PC-9 (cell line): ENCODE data around the gene PTPRM. TPM values are rescaled to one million over a fixed set of nuclear protein-coding genes. Genes with fewer than 3 reads are reported as not detected.

Experiments used
- BruUV-seq: library from RNA; stranded (reverse); fragments of 400-500 nt; replicated peaks from 2 replicates; lab custom pipeline; 2021; lab: Mats Ljungman, UMichigan
- CTCF ChIA-PET: fragments of 300-600 bp; sonication (Branson Sonifier 250); formaldehyde crosslinking; loops from one replicate; lab custom pipeline; 2022; ENCODE audit warnings: antibody characterized with exemption; lab: Charles Lee
- POLR2A ChIA-PET: fragments of 300-600 bp; sonication (Branson Sonifier 250); formaldehyde crosslinking; loops from one replicate; lab custom pipeline; 2022; ENCODE audit warnings: antibody characterized with exemption; ENCODE audit not compliant: unreplicated experiment; lab: Charles Lee
- DNase-seq, 2 experiments: peaks; one replicate each; pipeline versions ENCODE4 v3.0.0 to v3.0.0-alpha.2; 2015 to 2022; ENCODE audit warnings: mixed read lengths in 1 of 2
- H2AFZ ChIP-seq: fragments of 200-600 bp; sonication (generic); 2 replicates; pipeline ENCODE4 v1.8.1; 2017; ENCODE audit warnings: antibody characterized with exemption
- H3F3A ChIP-seq: fragments of 200-600 bp; sonication (generic); 2 replicates; pipeline ENCODE4 v1.8.1; 2017; ENCODE audit warnings: antibody characterized with exemption, mild to moderate bottlenecking, low read depth; ENCODE audit not compliant: insufficient read depth
- H3K27ac ChIP-seq: fragments of 200-600 bp; sonication (generic); 2 replicates; pipeline ENCODE4 v1.6.1; 2016; ENCODE audit warnings: mixed run types
- H3K27me3 ChIP-seq: fragments of 200-600 bp; sonication (generic); 2 replicates; pipeline ENCODE4 v1.6.1; 2016; ENCODE audit warnings: low read depth, mixed run types; ENCODE audit not compliant: insufficient read depth
- H3K36me3 ChIP-seq: fragments of 200-600 bp; sonication (generic); 2 replicates; pipeline ENCODE4 v1.6.1; 2016; ENCODE audit warnings: low read depth, mixed run types
- H3K4me1 ChIP-seq: fragments of 200-600 bp; sonication (generic); replicated peaks from 2 replicates; pipeline ENCODE4 v1.6.1; 2016; ENCODE audit warnings: mixed run types; ENCODE audit not compliant: insufficient read depth
- H3K4me2 ChIP-seq: fragments of 200-600 bp; sonication (generic); 2 replicates; pipeline ENCODE4 v1.6.1; 2017; ENCODE audit warnings: mixed run types
- H3K4me3 ChIP-seq: fragments of 200-600 bp; sonication (generic); 2 replicates; pipeline ENCODE4 v1.6.1; 2016; ENCODE audit warnings: mixed run types
- H3K79me2 ChIP-seq: fragments of 200-600 bp; sonication (generic); 2 replicates; pipeline ENCODE4 v1.6.1; 2017; ENCODE audit warnings: low read depth, mixed run types
- H3K9me2 ChIP-seq: fragments of 200-600 bp; sonication (generic); 2 replicates; pipeline ENCODE4 v1.8.1; 2017; ENCODE audit warnings: mild to moderate bottlenecking; ENCODE audit not compliant: insufficient read depth
- H3K9me3 ChIP-seq: fragments of 200-600 bp; sonication (generic); 2 replicates; pipeline ENCODE4 v1.8.1; 2016; ENCODE audit warnings: low read depth; ENCODE audit not compliant: insufficient read depth
- H4K20me1 ChIP-seq: fragments of 200-600 bp; sonication (generic); 2 replicates; pipeline ENCODE4 v1.8.1; 2017; ENCODE audit not compliant: insufficient read depth
- EZH2 ChIP-seq: fragments of 200-600 bp; sonication (generic); IDR thresholded peaks from 2 replicates; pipeline ENCODE4 v1.8.0; 2017; ENCODE audit warnings: antibody characterized with exemption, low read depth
- intact Hi-C: fragments of 100-400 bp; cut with micrococcal nuclease; formaldehyde crosslinking; loops from one replicate; pipeline ENCODE4 v1.10.0; 2022; ENCODE audit not compliant: unreplicated experiment
- total RNA-seq: library from RNA; stranded (reverse); gene quantifications from 2 replicates; pipeline ENCODE4 v1.2.3, GENCODE V29; 2021
- TF ChIP-seq, protein P1 (sequence below): fragments of 200-600 bp; sonication (generic); conservative IDR thresholded peaks from 2 replicates; pipeline ENCODE4 v1.6.1; 2017; ENCODE audit warnings: mixed run types, antibody characterized with exemption, mild to moderate bottlenecking, moderate library complexity

PTPRM gene
- total RNA-seq, 1 experiment from 2014 or later, result 32.5 TPM

- intact Hi-C loops, result no loop called here
- ChIA-PET CTCF (no interaction called here), POLR2A (no interaction called here)
- H3K36me3 ChIP-seq, result no peaks in the 10 kb centered on the region
- no peak for DNase-seq
- no peak overlapping the region for H3K4me3 ChIP-seq
- H4K20me1 ChIP-seq, result no peaks in the 10 kb centered on the region
- H3K27ac ChIP-seq, result no peak overlapping the region
- no peaks in the 10 kb centered on the region for H3K9me2 ChIP-seq
- TF ChIP-seq EZH2, result no peak
- TF ChIP-seq, protein P1, sequence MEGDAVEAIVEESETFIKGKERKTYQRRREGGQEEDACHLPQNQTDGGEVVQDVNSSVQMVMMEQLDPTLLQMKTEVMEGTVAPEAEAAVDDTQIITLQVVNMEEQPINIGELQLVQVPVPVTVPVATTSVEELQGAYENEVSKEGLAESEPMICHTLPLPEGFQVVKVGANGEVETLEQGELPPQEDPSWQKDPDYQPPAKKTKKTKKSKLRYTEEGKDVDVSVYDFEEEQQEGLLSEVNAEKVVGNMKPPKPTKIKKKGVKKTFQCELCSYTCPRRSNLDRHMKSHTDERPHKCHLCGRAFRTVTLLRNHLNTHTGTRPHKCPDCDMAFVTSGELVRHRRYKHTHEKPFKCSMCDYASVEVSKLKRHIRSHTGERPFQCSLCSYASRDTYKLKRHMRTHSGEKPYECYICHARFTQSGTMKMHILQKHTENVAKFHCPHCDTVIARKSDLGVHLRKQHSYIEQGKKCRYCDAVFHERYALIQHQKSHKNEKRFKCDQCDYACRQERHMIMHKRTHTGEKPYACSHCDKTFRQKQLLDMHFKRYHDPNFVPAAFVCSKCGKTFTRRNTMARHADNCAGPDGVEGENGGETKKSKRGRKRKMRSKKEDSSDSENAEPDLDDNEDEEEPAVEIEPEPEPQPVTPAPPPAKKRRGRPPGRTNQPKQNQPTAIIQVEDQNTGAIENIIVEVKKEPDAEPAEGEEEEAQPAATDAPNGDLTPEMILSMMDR, result no peak
- no TSS peak for BruUV-seq
- H2AFZ ChIP-seq, result no peak overlapping the region
- H3K9me3 ChIP-seq, result 0 out of 2 replicates have a peak, but pooled peaks cover 4% of the 10 kb centered on the region
- H3F3A ChIP-seq, result peaks cover 18% of the 10 kb centered on the region; the same call in 1 of the 2 replicates
- no peaks in the 10 kb centered on the region for H3K27me3 ChIP-seq
- no peaks in the 10 kb centered on the region for H3K79me2 ChIP-seq
- H3K4me2 ChIP-seq, result no peak overlapping the region
- H3K4me1 ChIP-seq, result peaks cover 32% of the 10 kb centered on the region
Observed at GRCh38 chr18:8326763-8327394, 759.8 kb downstream of the PTPRM start.

GRCh38 chr18:8328126-8328525, 761.0 kb downstream of the PTPRM start:
- ChIA-PET POLR2A (no interaction called here), CTCF (interaction anchor here (0.6 kb wide), 2 partner anchors 324 to 1643 kb away, joined by 4 read pairs; no protein-coding TSS in a partner anchor)
- no TSS peak for BruUV-seq

DNA sequence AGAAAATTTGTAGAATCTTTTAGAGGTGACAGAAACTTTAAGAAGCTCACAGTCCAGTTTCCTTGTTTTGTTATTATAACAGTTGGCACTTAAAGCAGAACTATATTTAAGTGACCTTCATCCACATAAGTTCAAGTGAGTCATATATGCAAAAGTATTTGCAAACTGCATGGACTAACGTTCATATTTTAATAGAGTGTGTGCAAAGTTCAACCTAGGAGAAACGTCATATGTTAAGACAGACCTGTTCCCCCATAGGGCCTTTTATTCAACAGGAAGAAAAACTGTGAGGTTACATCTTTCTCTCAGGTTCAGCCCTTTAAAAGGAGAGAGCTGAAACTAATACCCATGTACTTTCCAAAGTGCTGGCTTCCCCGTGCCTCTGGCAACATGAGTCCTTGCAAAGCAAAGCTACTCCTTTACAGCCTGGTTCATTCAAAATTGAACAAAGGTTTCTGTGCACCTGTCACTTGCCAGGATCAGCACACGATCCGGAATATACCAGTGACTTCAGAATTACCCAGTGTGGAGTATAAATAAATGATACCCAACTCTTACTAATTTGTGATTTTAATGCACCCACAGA, 762.2 kb downstream of the PTPRM start:
- peaks cover 18% of the 10 kb centered on the region; the same call in 1 of the 2 replicates for H3F3A ChIP-seq
- POLR2A ChIA-PET, result interaction anchor here (0.5 to 0.6 kb wide), 2 partner anchors 276 to 405 kb away, joined by 4 to 5 read pairs; no protein-coding TSS in a partner anchor
- peaks cover 32% of the 10 kb centered on the region for H3K4me1 ChIP-seq

More at GRCh38 chr18:8328126-8328525, 761.0 kb downstream of the PTPRM start:
- Histone ChIP-seq H3K27me3 (no peaks in the 10 kb centered on the region), H3K9me3 (0 out of 2 replicates have a peak, but pooled peaks cover 4% of the 10 kb centered on the region), H3K36me3 (no peaks in the 10 kb centered on the region), H3F3A (peaks cover 18% of the 10 kb centered on the region; the same call in 1 of the 2 replicates), H3K79me2 (no peaks in the 10 kb centered on the region), H4K20me1 (no peaks in the 10 kb centered on the region), H3K9me2 (no peaks in the 10 kb centered on the region), H3K4me1 (peaks cover 32% of the 10 kb centered on the region), H3K27ac (peak overlapping the region; percentile 62; the same call in 1 of the 2 replicates), H3K4me3 (no peak overlapping the region), H3K4me2 (peak overlapping the region; percentile 64; the same call in 1 of the 2 replicates), H2AFZ (no peak overlapping the region)
- TF ChIP-seq EZH2, result no peak
- TF ChIP-seq, protein P1, result no peak
- intact Hi-C loops, result no loop called here
- DNase-seq, result no peak

More for the DNA sequence above, 762.2 kb downstream of the PTPRM start:
- Histone ChIP-seq H3K4me3 (no peak overlapping the region), H3K27ac (peak overlapping the region; percentile 62), H4K20me1 (no peaks in the 10 kb centered on the region), H2AFZ (no peak overlapping the region), H3K4me2 (peak overlapping the region; percentile 64), H3K79me2 (no peaks in the 10 kb centered on the region), H3K9me3 (0 out of 2 replicates have a peak, but pooled peaks cover 4% of the 10 kb centered on the region), H3K36me3 (no peaks in the 10 kb centered on the region), H3K9me2 (no peaks in the 10 kb centered on the region), H3K27me3 (no peaks in the 10 kb centered on the region)
- peak; percentile 20 to 94 for DNase-seq
- no TSS peak for BruUV-seq
- TF ChIP-seq EZH2, result no peak
- TF ChIP-seq, protein P1, result no peak
- intact Hi-C loops, result no loop called here
- CTCF ChIA-PET, result interaction anchor here (0.6 to 1.0 kb wide), 2 partner anchors 28 to 60 kb away, joined by 4 to 9 read pairs; no protein-coding TSS in a partner anchor
